SJSA1 (cell line): Measurements from ENCODE around the gene GINS2. TPM values are rescaled to one million over a fixed set of nuclear protein-coding genes. Genes with fewer than 3 reads are reported as not detected.
A peak's percentile ranks its signal among the peaks of the same experiment; 100 is the strongest.

Experiments
- DNase-seq, 2 experiments: peaks; one replicate each; pipeline ENCODE4 v3.0.0-alpha.2; 2015 to 2020; ENCODE audit warnings: low spot score in 2 of 2, low read depth in 1 of 2
- H3K27ac ChIP-seq: fragments of 250-450 bp; sonication (Bioruptor Pico); 2 replicates; pipeline ENCODE4 v1.5.1; 2020; ENCODE audit warnings: mild to moderate bottlenecking, moderate library complexity
- H3K27me3 ChIP-seq: fragments of 250-450 bp; sonication (Bioruptor Pico); replicated peaks from 2 replicates; pipeline ENCODE4 v1.5.1; 2020; ENCODE audit warnings: mild to moderate bottlenecking, moderate library complexity
- H3K36me3 ChIP-seq: fragments of 250-450 bp; sonication (Bioruptor Pico); 2 replicates; pipeline ENCODE4 v1.5.1; 2020; ENCODE audit warnings: mild to moderate bottlenecking
- H3K4me1 ChIP-seq: fragments of 250-450 bp; sonication (Bioruptor Pico); replicated peaks from 2 replicates; pipeline ENCODE4 v1.6.1; 2021; ENCODE audit warnings: mild to moderate bottlenecking
- H3K4me3 ChIP-seq: fragments of 250-450 bp; sonication (Bioruptor Pico); 2 replicates; pipeline ENCODE4 v1.5.1; 2020; ENCODE audit warnings: mild to moderate bottlenecking
- H3K9me3 ChIP-seq: fragments of 250-450 bp; sonication (Bioruptor Pico); replicated peaks from 2 replicates; pipeline ENCODE4 v1.5.1; 2020; ENCODE audit warnings: mild to moderate bottlenecking
- total RNA-seq: library from RNA; depleted of rRNA; stranded (reverse); fragments of >200 nt; shearing (Covaris generic); gene quantifications from 2 replicates; pipeline ENCODE4 v1.2.3, GENCODE V29; 2014

GINS2 gene
- total RNA-seq, 1 experiment from 2014 or later: 51.4 TPM

DNA sequence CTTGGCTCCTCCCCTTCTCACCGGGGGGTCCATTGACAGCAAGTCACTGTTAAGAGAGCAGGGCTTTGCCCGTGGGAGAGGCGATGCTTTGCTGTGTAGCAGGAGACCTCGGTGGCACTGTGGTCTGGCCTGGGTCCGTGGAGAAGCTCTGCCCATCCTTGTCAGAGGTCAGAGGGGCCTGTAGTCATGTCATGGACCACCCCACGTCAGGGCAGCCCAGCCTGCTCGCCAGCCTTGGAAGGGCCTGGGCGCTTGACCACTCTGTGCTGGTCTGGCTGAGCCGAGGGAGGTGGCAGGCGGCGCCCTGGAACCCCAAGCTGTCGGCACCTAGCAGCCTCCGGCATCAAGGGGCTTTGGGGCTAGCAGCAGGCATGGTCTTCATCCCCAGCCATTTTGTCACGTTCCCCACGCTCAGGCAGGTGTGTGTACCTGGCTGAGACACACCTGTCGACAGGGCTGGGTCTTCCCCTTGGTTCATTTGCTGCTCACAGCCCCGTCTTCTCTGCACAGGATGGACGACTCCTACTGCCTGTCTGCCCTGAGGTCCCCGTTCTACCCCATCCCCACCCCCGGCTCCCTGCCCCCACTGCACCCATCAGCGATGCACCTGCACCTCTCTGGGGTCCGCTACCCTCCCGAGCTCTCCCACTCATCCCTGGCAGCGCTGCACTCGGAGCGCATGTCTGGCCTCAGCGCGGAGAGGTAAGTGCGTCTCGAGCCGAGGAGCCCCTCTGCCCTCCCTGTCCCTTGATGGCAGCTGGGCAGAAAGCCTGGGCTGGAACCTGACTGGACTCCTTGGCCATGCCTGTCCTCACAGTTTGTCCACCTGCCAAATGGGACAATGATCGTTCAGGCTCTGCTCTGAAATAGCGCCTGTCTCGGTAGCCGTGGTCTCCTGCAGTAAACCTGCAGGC is 33.3 kb downstream of the GINS2 start:
- H3K27ac ChIP-seq: no peak overlapping the region
- H3K27me3 ChIP-seq: no peaks in the 10 kb centered on the region
- H3K4me1 ChIP-seq: no peaks in the 10 kb centered on the region
- DNase-seq: no peak
- peaks cover 72% of the 10 kb centered on the region for H3K36me3 ChIP-seq
- no peak overlapping the region for H3K4me3 ChIP-seq
- H3K9me3 ChIP-seq: no peaks in the 10 kb centered on the region

DNA sequence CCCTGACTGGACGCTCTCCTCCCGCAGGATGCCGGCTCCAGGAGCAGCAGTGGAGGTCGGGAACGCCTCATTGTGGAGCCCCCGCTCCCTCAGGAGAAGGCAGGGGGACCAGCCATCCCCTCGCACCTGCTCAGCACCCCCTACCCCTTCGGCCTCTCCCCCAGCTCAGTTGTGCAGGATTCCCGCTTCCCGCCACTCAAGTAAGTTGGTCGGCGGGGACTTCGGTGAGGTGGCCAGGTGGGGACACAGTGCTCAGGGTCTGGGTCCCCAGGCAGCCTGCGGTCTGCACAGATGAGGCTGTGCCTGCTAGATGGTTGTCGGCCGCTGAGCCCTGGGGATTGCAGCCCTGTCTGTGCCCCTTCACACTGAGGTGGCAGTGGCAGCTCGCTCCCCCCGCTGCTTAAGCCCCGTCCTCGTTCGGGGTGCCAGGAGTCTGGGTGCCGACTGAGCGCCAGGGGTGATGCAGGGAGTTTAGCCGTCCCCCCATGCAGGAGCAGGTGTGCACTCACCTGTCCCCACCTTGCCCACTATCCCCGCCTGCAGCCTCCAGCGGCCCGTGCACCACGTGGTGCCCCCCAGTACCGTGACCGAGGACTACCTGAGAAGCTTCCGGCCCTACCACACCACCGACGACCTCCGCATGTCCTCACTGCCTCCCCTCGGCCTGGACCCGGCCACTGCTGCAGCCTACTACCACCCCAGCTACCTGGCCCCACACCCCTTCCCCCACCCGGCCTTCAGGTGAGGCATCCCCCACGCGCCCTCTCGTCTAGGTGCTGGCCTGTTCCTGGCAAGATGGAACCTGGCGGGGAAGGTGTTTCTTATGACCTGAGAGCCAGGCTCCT is 34.3 kb downstream of the GINS2 start:
- H3K4me3 ChIP-seq: no peak overlapping the region
- no peaks in the 10 kb centered on the region for H3K27me3 ChIP-seq
- no peak for DNase-seq
- no peaks in the 10 kb centered on the region for H3K9me3 ChIP-seq
- peaks cover 68% of the 10 kb centered on the region for H3K36me3 ChIP-seq
- H3K27ac ChIP-seq: no peak overlapping the region
- H3K4me1 ChIP-seq: no peaks in the 10 kb centered on the region

DNA sequence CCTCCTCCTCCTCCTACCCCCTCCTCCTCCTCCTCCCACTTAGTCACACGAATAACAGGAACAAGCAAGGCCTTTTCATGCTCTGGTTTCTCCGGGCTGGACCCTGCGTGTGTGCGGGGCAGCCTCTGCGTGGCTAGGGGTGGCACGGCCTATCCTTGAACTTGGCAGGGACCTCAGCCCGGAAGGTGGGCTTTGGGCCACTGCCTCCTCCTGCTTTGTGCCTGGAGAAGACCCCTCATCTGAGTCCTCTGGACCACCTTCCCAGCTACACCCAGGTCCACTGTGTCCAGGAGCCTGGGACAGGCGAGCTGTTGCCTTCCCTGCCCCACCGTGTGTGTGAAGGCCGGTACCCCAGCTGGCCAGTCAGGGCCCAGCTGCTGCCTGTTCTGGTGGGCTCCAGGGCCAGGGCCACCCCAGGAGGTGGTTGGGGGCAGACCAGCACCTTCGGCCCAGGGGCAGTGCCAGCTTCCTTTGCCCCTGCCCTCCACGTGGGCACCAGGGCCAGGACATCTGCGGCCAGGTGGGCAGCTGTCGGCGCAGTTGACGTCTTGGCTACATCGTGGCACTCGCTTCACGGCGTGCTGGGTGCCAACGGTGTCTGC is 35.4 kb downstream of the GINS2 start:
- no peak for DNase-seq
- H3K4me1 ChIP-seq: no peaks in the 10 kb centered on the region
- H3K27me3 ChIP-seq: no peaks in the 10 kb centered on the region
- no peaks in the 10 kb centered on the region for H3K9me3 ChIP-seq
- peaks cover 57% of the 10 kb centered on the region for H3K36me3 ChIP-seq
- H3K27ac ChIP-seq: no peak overlapping the region
- no peak overlapping the region for H3K4me3 ChIP-seq

DNA sequence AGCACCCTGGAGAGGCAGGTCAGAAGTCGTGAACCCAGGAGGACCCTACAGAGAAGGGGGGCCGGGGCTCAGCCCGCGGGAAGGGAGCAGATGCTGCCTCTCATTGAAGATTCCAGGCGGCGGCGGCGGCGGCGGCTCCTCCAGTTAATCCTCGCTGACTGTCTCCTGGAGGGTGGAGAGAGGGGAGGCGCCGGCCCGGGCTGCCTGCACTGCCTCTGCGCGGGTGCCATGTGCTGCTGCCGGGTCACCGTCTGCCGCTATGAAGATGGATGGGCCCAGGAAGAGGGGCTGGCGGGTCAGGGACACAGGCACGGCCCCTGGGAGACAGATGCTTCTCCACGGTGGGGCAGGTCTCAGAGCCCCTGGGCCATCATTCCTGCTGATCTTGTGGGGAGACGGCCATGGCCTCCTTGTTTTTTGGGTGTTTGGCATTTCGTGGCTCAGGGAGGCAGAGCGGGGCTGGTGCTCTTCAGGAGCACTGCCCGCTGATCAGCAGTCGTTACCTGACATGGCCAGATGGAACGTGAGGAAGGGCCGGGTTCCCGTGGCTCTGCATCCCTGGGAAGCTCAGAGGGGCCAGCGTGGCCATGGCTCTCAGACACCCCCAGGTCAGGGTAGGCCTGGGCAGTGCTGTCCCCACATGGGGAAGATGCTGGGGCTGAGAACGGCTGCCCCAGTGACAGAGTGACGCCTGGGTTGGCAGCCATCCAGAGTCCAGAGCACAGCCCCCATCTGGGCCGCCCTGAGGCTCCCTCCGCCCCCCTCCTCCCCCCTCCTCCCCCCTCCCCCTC is 36.1 kb downstream of the GINS2 start:
- Histone ChIP-seq H3K9me3 (no peaks in the 10 kb centered on the region), H3K27ac (no peak overlapping the region), H3K4me3 (no peak overlapping the region), H3K36me3 (peaks cover 50% of the 10 kb centered on the region), H3K27me3 (no peaks in the 10 kb centered on the region), H3K4me1 (no peaks in the 10 kb centered on the region)
- peak in 1 of 2 experiments; percentile 19 for DNase-seq

DNA sequence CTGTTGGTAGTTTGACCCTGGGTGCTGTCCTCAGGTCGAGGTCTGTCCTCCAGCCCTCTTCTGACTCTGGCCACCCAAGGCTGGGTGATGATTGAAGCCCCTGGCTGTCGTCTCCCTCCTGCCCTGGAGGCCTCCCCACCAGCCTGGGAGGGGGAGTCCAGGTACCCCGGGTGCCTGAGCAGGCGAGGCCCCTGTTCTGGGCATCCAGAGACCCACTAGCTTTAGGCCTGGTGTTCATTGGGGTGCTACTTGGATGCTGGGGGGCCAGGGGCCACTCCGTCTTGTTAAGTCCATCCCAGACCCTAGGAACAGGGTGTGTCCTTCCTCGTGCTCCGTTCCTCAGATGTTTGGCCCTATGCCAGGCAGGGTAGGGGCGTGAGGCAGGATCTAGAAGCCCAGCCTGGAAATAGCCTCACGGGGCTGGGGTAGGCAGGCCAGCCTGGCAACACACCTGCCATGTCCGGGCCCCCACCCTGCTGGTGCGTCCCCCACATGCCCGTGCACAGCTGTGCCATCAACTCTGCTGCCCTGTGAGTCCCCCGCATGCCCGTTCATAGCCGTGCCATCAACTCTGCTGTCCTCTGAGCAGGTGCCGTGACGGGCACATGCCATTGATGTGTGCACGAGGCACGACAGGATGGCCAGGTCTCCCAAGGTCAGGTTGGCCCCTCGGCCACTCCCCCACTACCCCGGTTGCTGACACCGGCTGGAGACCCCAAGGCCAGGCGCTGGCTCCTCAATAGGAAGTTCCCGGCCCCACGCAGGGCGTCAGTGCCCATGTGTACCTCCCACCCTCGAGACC is 36.9 kb downstream of the GINS2 start:
- H3K4me1 ChIP-seq: no peaks in the 10 kb centered on the region
- DNase-seq: no peak
- H3K36me3 ChIP-seq: peaks cover 44% of the 10 kb centered on the region
- H3K27ac ChIP-seq: no peak overlapping the region
- no peaks in the 10 kb centered on the region for H3K9me3 ChIP-seq
- no peak overlapping the region for H3K4me3 ChIP-seq
- no peaks in the 10 kb centered on the region for H3K27me3 ChIP-seq

DNA sequence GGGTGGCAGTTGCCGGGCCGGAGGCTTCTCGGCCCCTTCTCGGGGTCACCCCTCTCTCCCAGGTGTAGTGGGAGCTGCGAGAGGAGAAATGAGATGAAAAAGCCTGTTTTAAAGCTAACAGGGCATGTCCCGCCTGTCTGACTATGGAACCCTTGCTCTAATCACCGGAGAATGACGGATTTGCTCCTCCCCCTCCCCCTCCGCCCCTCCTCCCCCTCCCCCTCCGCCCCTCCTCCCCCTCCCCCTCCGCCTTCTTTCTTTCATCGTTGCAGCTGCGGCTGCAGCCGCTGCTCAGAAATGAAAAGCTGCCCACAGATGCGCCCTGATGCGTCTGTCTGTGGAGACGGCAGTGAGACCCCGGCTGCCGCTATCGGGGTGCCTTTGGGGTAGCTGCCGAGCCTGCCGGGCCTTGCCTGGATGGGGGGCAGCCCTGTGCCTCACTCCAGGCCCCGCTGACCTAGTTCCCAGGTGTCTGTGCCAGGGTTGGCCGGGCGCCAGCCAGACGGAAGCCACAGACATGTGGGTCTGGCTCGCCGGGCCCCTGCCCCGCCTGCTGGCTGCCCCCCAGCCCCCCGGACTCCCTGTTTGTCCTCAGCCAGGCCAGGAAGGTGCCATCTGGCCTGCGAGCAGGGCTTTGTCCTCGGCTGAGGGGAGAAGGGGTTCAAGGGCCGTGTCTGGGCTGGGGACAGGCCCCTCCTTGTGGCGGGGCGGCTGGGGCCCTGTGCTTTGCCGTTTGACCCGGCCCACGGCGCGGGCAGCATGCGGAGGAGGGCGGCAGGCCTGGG is 37.7 kb downstream of the GINS2 start:
- H3K36me3 ChIP-seq: peaks cover 37% of the 10 kb centered on the region
- DNase-seq: no peak
- no peaks in the 10 kb centered on the region for H3K27me3 ChIP-seq
- H3K4me1 ChIP-seq: no peaks in the 10 kb centered on the region
- no peak overlapping the region for H3K4me3 ChIP-seq
- H3K9me3 ChIP-seq: no peaks in the 10 kb centered on the region
- no peak overlapping the region for H3K27ac ChIP-seq

DNA sequence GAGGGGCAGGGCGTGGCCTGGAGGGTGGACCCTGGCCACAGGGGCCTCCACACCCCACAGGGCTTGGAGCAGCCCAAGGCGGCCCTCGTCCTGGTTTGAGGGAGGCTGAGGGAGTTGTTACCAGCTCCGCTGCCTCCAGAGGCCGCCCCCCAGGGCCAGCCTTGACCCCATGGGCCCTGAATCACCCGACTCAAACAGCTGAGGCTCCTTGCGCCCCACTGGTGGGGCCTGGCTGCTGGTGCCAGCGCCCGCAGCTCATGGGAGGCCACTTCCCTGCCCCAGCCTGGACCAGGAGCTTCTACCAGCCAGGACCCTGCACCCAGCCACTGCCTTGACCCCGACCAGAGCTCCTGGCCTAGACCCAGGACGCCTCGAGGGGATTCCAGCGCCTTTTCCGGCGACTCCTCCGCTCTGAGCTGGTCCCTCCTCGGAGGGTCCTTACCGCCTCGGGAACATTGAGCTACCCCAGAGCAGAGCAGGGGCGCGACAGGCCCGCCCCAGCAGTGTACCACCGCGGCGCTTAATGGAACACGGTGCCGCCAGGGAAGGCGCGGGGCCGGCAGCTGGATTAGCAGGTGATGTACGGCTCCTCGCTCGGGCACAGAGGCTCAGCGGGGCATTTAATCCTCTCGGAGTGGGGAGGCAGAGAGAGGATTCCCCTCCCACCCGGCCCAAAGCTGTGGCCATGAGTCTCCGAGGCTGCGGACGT is 38.5 kb downstream of the GINS2 start:
- Histone ChIP-seq H3K27ac (no peak overlapping the region), H3K4me3 (no peak overlapping the region), H3K27me3 (no peaks in the 10 kb centered on the region), H3K4me1 (no peaks in the 10 kb centered on the region), H3K36me3 (peaks cover 32% of the 10 kb centered on the region), H3K9me3 (no peaks in the 10 kb centered on the region)
- no peak for DNase-seq

DNA sequence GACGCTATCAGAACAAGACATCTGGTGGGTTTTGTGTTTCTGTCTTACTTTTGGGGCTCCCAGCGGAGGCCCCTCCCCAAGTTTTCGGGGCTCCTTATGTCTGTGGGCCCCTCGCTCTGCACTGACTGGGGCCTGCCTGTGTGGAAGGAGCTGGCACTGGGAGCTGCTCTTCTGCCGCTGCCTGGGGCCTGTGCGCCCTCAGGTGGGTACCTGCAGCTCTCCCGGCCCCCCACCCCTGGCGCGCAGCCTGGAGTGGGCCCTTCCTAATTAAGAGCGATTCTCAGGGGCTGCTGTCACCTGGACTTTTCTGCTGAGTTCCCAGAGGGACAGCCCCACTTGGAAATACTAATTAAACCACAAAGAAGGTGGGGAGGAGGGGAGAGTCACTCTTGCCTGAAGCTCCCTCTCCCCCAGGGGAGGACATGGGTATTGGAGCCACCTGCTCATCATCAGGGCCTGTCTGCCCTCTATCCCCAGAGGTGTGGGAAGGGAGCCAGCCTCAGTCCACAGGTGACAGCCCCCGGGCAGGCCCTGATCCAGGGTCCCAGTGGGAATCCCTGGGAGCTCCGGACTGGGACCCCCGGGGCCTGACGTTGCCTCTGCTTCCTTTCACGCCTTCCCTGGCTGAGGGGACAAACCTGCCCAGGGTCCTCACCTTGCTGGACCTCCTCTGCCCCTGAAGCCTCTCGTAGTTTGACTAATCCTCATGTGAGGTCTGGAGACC is 39.2 kb downstream of the GINS2 start:
- no peak for DNase-seq
- Histone ChIP-seq H3K27ac (no peak overlapping the region), H3K27me3 (no peaks in the 10 kb centered on the region), H3K4me1 (no peaks in the 10 kb centered on the region), H3K4me3 (no peak overlapping the region), H3K36me3 (peaks cover 25% of the 10 kb centered on the region), H3K9me3 (no peaks in the 10 kb centered on the region)

DNA sequence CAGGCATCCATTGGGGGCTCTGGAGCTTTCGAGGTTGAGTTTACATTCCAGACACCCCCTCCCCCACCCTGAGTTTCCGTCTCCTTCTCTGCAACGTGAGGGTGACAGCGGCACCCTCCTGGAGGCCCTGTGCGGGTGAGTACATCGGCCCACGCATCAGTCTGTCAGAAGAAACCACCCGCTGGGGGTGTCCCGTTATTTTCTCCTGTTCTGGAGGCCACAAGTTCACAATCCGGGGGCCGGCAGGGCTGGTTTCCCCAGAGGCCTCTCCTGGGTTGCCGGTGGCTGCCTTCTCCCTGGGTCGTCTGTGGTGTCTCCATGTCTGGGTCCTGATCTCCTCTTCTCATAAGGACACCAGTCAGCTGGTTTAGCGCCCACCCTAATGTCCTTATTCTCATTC is 39.9 kb downstream of the GINS2 start:
- H3K4me3 ChIP-seq: no peak overlapping the region
- no peak overlapping the region for H3K27ac ChIP-seq
- no peaks in the 10 kb centered on the region for H3K9me3 ChIP-seq
- peaks cover 17% of the 10 kb centered on the region for H3K36me3 ChIP-seq
- no peak for DNase-seq
- no peaks in the 10 kb centered on the region for H3K4me1 ChIP-seq
- no peaks in the 10 kb centered on the region for H3K27me3 ChIP-seq

DNA sequence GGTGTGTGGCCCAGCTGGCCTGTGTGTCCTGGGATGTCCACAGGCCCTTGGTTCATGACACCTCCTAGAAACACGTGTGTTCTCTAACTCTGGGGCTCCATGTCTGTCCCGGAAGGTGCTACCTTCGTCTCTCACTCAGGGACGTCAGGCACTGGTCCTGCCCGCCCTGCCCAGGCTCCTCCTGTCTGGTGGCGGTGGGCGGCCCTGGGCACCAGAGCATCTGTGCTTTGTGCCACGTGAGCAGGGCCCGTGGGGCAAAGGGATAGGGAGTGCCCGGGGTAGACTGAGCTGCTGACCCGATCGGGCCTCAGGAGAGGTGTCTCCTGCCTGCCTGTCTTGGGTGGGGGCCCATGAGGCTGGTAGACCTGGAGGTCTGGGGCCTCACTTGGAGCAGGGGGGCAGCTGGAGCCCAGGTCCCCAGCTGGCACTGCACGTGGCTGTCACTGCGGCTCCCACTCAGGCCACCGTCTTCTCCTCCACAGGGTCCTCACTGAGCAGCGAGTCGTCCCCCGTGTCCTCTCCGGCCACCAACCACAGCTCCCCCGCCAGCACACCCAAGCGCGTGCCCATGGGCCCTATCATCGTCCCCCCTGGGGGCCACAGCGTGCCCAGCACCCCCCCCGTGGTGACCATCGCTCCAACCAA is 40.6 kb downstream of the GINS2 start:
- H3K27me3 ChIP-seq: no peaks in the 10 kb centered on the region

DNA sequence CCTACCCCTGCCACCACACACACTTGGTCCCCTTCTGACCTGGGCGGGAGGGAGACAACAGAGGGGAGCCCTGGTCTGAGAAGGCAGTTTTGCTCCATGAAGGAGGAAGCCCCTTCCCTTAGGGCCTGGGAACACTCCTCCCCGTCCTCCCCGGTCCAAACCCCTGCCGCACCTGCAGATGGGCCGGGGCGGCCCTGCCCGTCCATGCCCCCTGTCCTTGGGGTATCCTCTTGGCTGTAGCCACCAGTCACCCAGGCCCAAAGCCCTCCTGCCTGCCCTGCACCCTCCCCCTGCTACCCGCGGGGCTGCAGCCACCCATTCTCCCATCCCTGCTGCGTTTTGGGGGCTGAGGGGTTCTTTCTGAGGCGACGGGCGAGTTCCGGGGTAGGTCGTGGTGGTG is 41.8 kb downstream of the GINS2 start:
- no peak for DNase-seq
- Histone ChIP-seq H3K27ac (no peak overlapping the region), H3K9me3 (no peaks in the 10 kb centered on the region), H3K4me3 (no peak overlapping the region), H3K27me3 (no peaks in the 10 kb centered on the region), H3K4me1 (no peaks in the 10 kb centered on the region), H3K36me3 (peaks cover 6% of the 10 kb centered on the region)

More for the DNA sequence above, 40.6 kb downstream of the GINS2 start:
- Histone ChIP-seq H3K36me3 (peaks cover 12% of the 10 kb centered on the region), H3K4me3 (no peak overlapping the region), H3K27ac (no peak overlapping the region), H3K4me1 (no peaks in the 10 kb centered on the region), H3K9me3 (no peaks in the 10 kb centered on the region)
- DNase-seq: no peak
